Psoas muscle (tissue), 8 donors: ENCODE results near the gene IQGAP2. TPM values are rescaled to one million over a fixed set of nuclear protein-coding genes. Genes with fewer than 3 reads are reported as not detected.
"Not testable (repeated sequence)": the region's sequence is repeated elsewhere in the genome, so short reads cannot be mapped to it uniquely, and the experiment has no call there.

ENCODE experiments used
- ATAC-seq, 4 donors: fragments of 200-7000 bp; cut with Tn5 transposase; one replicate each; pipeline ENCODE4 v1.9.1; 2020; ENCODE audit warnings: moderate library complexity in 3 of 4, mild to moderate bottlenecking in 2 of 4
- DNase-seq, 2 donors: peaks; one replicate each; pipeline ENCODE4 v3.0.0-alpha.2; 2020
- H3K27ac ChIP-seq: fragments of 200-600 bp; one replicate; pipeline ENCODE4 v1.8.0; 2022
- H3K27me3 ChIP-seq, 3 donors: fragments of 200-600 bp in 1 of 3; one replicate each; pipeline versions ENCODE4 v1.6.1 to v1.8.0; 2013 to 2022; ENCODE audit warnings: low read length in 2 of 3, mild to moderate bottlenecking in 2 of 3, moderate library complexity in 1 of 3; ENCODE audit not compliant: insufficient read depth in 3 of 3
- H3K36me3 ChIP-seq, 2 donors: fragments of 200-600 bp in 1 of 2; one replicate each; pipeline versions ENCODE4 v1.6.1 to v1.8.0; 2013 to 2022; ENCODE audit warnings: low read depth in 1 of 2, mild to moderate bottlenecking in 1 of 2, moderate library complexity in 1 of 2; ENCODE audit not compliant: insufficient read depth in 1 of 2
- H3K4me1 ChIP-seq: fragments of 200-600 bp; one replicate; pipeline ENCODE4 v1.8.0; 2022
- H3K4me3 ChIP-seq: fragments of 200-600 bp; one replicate; pipeline ENCODE4 v1.8.0; 2022; ENCODE audit warnings: mild to moderate bottlenecking
- H3K9me3 ChIP-seq: fragments of 200-600 bp; one replicate; pipeline ENCODE4 v1.8.0; 2022
- WGBS, 3 donors: extraction: QIAGEN DNeasy Blood & Tissue Kit; methylation state at CpG; one replicate each; pipeline versions ENCODE4 v1.1.6 to v1.1.7; 2013; 5-methylcytosine and 5-hydroxymethylcytosine counted together
- intact Hi-C, 2 donors: fragments of 100-400 bp; cut with DNase I; formaldehyde crosslinking; loops; one replicate each; pipeline versions ENCODE4 v1.11.0 to v1.14.2; 2022
- polyA plus RNA-seq, 3 donors: library from polyadenylated mRNA; stranded (reverse); fragments of 200-250 nt; gene quantifications; one replicate each; pipeline ENCODE4 v1.2.3, GENCODE V29; 2013
- total RNA-seq, 4 donors: library from RNA; stranded (reverse); fragmentation: NEBNext Ultra II Directional in 2 of 4; extraction: Animal tissue kit (Norgen Biotek cat#: 25700) in 2 of 4; gene quantifications; one replicate each; pipeline versions ENCODE4 v1.2.1 to v1.2.4, GENCODE V29; 2021 to 2023
- TF ChIP-seq, protein P1 (sequence below): fragments of 200-600 bp; IDR thresholded peaks from one replicate; pipeline ENCODE4 v1.8.0; 2022; ENCODE audit warnings: antibody characterized with exemption
- donor health status: healthy with polysubstance abuse.
- donor health status: DM: no; HTN: no; CAD: no; lungs with moderate emphysema.
- donor health status: Bipolar disorder and iron deficiency.
- donor health status: healthy.
- donor health status: DM: yes; HTN: yes; CAD: no.
- donor health status: DM: no; HTN: no; CAD: no.
- donor health status: DM: no; HTN: no; CAD: no.
- donor health status: DM: yes; HTN: yes; CAD: no.

IQGAP2 gene
- total and polyA plus RNA-seq, 7 donors: 0.52 to 4.3 (median 1.4) TPM

DNA sequence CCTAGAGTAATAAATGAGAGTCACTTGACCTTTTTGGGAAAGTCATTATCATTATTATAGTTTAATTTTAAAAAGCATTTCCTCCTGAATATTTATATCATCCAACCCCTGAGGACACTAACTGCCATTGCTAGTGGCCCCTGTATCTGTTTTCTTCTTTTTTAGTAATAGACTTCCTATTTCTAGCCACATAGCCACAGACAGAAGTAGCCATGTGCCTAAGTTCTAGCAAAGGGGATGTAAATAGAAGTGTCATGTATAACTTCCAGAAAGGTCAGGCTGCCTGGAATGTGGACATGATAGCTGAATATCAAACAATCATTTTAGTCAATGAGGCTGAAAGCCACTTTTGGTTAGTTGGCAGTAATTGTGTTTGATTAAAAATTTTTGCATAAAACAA lies 37.5 kb upstream of the IQGAP2 start:
- Histone ChIP-seq H3K4me1 (no peaks in the 10 kb centered on the region), H3K27ac (no peak overlapping the region), H3K9me3 (no peaks in the 10 kb centered on the region), H3K4me3 (no peak overlapping the region), H3K36me3 (no peaks in the 10 kb centered on the region), H3K27me3 (peaks cover 0 to 3% (median 0%) of the 10 kb centered on the region in 3 donors)
- ATAC-seq: no peak
- intact Hi-C loops: no loop called here
- TF ChIP-seq, protein P1, sequence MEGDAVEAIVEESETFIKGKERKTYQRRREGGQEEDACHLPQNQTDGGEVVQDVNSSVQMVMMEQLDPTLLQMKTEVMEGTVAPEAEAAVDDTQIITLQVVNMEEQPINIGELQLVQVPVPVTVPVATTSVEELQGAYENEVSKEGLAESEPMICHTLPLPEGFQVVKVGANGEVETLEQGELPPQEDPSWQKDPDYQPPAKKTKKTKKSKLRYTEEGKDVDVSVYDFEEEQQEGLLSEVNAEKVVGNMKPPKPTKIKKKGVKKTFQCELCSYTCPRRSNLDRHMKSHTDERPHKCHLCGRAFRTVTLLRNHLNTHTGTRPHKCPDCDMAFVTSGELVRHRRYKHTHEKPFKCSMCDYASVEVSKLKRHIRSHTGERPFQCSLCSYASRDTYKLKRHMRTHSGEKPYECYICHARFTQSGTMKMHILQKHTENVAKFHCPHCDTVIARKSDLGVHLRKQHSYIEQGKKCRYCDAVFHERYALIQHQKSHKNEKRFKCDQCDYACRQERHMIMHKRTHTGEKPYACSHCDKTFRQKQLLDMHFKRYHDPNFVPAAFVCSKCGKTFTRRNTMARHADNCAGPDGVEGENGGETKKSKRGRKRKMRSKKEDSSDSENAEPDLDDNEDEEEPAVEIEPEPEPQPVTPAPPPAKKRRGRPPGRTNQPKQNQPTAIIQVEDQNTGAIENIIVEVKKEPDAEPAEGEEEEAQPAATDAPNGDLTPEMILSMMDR: no peak
- DNase-seq: no peak

DNA sequence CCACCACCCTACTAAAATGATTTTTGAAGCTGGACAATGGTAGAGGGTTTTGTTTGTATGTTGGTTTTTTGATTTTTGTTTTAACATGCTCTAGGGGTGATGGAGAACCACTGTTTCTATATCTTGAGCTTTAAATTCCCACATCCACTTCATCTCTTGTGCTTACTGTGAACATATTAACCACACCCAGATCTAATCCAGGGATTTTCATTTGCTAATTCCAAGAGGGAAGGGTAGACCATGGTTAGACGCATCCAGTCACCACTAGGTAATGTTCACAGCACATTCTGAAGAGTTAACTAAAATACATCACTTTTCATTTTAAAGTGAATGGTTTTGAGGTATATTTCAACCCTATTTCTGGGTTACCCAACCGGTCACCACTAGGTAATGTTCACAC lies 36.5 kb upstream of the IQGAP2 start:
- Histone ChIP-seq H3K4me1 (no peaks in the 10 kb centered on the region), H3K36me3 (no peaks in the 10 kb centered on the region), H3K9me3 (no peaks in the 10 kb centered on the region), H3K4me3 (no peak overlapping the region), H3K27ac (no peak overlapping the region), H3K27me3 (peaks cover 0 to 3% (median 0%) of the 10 kb centered on the region in 3 donors)
- TF ChIP-seq, protein P1: no peak
- WGBS, 3 donors: 81 to 87% (median 85%) methylated on average over 2 of the region's 2 CpGs
- DNase-seq: no peak
- intact Hi-C loops: no loop called here
- ATAC-seq: no peak

DNA sequence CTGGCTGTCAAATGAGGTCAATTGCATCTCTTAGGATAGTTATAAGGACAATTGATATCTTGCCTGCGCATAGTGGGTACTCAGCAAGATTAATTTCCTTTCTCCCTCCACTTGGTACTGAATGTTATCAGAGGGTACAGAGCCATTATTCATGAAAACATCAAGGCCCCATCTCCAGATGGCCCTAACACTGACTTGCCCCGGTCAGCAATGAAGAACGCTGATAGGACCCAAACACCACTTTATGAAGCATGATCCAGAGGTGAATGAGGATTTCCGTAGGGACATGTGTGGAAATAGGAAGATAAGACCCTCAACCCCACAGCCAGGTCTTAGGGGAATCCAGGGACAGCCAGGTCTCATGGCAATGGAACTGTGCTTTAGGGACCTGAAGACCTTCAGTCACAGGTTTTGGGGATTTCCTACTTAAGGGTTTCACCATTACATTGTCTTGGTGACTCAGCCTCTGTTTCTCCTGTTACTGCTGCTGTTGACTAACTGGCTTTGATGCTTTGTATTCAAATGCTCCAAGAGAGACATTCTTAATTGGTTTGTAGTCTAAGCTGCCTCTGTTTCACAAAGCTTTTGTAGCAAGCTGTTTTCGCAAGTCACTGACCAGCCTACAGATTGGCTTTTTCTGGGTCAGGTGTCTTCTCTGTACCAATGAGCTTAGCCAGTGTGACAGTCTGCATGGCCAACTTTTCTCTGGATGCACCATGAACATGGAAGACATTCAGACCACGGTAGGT lies 35.3 kb upstream of the IQGAP2 start:
- TF ChIP-seq, protein P1: no peak
- 90 to 95% (median 92%) methylated on average over 6 of the region's 6 CpGs for WGBS, 3 donors
- intact Hi-C loops: no loop called here
- no peak overlapping the region for H3K27ac ChIP-seq
- ATAC-seq (no peak), DNase-seq (no peak)
- H3K36me3 ChIP-seq: no peaks in the 10 kb centered on the region
- peaks cover 0 to 3% (median 0%) of the 10 kb centered on the region in 3 donors for H3K27me3 ChIP-seq
- H3K4me3 ChIP-seq: no peak overlapping the region
- H3K4me1 ChIP-seq: no peaks in the 10 kb centered on the region
- H3K9me3 ChIP-seq: no peaks in the 10 kb centered on the region

DNA sequence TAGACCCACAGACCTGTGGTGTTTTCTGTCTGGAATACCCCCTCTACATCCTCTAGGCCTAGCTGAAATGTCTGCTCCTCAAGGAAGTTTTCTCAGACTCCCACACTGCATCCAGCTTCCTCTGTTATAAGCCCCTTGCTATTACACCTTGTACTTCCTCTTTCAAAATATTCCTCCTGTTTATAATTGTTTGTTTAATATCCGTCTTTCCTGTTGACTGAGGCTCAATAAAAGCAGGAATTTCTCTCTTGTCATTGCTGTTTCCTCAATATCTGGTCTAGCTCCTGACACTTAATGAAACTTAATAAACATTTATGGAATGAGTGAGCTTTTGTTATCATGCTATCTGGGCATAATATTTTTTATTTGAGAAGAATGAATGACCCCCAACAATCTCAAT lies 34.1 kb upstream of the IQGAP2 start:
- Histone ChIP-seq H3K27me3 (peaks cover 0 to 3% (median 0%) of the 10 kb centered on the region in 3 donors), H3K27ac (no peak overlapping the region), H3K4me1 (no peaks in the 10 kb centered on the region), H3K4me3 (no peak overlapping the region), H3K36me3 (no peaks in the 10 kb centered on the region), H3K9me3 (no peaks in the 10 kb centered on the region)
- TF ChIP-seq, protein P1: no peak
- ATAC-seq (no peak), DNase-seq (no peak)
- intact Hi-C loops: no loop called here
- WGBS, 3 donors: 64 to 71% (median 64%) methylated on average over 1 of the region's 1 CpG

DNA sequence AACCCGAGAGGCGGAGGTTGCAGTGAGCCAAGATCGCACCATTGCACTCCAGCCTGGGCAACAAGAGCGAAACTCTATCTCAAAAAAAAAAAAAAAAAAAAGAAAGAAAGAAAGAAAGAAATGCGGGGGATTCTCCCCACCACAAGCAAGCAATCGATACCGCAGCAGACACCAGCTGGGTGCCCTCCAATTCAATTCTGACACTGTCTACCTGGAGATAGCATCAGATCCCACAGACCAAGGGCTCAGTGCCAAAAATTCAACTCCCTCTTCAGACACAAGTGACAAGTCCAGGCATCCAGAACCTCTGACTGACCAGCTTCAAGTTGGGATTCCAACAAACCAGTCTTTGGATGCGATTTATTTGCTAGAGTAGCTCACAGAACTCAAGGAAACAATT lies 33.4 kb upstream of the IQGAP2 start:
- H3K4me3 ChIP-seq, DNase-seq, H3K27ac ChIP-seq, intact Hi-C loops, H3K9me3 ChIP-seq, H3K36me3 ChIP-seq, H3K4me1 ChIP-seq, ATAC-seq, H3K27me3 ChIP-seq: not testable (repeated sequence)
- 84 to 93% (median 87%) methylated on average over 7 to 8 of the region's 8 CpGs for whole genome bisulfite sequencing, 3 donors
